A673 (cell line): Measurements from ENCODE around the gene DIAPH1.

Source experiments
- CTCF ChIP-seq: fragments of 300-800, 200-600 bp; sonication (generic); conservative IDR thresholded peaks from 2 replicates; pipeline ENCODE4 v1.5.1; 2017; ENCODE audit warnings: low read depth, mild to moderate bottlenecking, antibody characterized with exemption, low read length, moderate library complexity, mixed read lengths
- EZH2 ChIP-seq: fragments of 200-600 bp; sonication (generic); IDR thresholded peaks from 2 replicates; pipeline ENCODE4 v1.6.1; 2017; ENCODE audit warnings: borderline replicate concordance, low read depth, mild to moderate bottlenecking, mixed read lengths, antibody characterized with exemption, low read length; ENCODE audit not compliant: poor library complexity, severe bottlenecking

DNA sequence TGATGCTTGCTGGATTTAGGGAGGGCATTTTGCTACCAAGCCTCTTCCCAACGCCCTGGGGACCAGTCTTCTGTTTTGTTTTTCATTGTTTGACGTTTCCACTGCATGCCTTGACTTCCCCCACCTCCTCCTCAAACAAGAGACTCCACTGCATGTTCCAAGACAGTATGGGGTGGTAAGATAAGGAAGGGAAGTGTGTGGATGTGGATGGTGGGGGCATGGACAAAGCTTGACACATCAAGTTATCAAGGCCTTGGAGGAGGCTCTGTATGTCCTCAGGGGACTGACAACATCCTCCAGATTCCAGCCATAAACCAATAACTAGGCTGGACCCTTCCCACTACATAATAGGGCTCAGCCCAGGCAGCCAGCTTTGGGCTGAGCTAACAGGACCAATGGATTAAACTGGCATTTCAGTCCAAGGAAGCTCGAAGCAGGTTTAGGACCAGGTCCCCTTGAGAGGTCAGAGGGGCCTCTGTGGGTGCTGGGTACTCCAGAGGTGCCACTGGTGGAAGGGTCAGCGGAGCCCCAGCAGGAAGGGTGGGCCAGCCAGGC is 107.0 kb downstream of the DIAPH1 start:
- no peak for TF ChIP-seq CTCF
- TF ChIP-seq EZH2: no peak
